Ovary (tissue), 9 donors: ENCODE measurements around the gene DNAJC6. TPM values are rescaled to one million over a fixed set of nuclear protein-coding genes. Genes with fewer than 3 reads are reported as not detected.
"Not testable (repeated sequence)": the region's sequence is repeated elsewhere in the genome, so short reads cannot be mapped to it uniquely, and the experiment has no call there.

Source experiments
- DNase-seq, 5 donors: peaks; one replicate each; pipeline ENCODE4 v3.0.0-alpha.2; 2019 to 2020
- H3K27ac ChIP-seq, 2 donors: fragments of 200-600 bp; one replicate each; pipeline versions ENCODE4 v1.5.1 to v1.8.0; 2019 to 2022
- H3K27me3 ChIP-seq: fragments of 200-600 bp; one replicate; pipeline ENCODE4 v1.8.0; 2022
- H3K36me3 ChIP-seq: fragments of 200-600 bp; sonication (generic); one replicate; pipeline ENCODE4 v1.5.1; 2019
- H3K4me1 ChIP-seq: one replicate; pipeline ENCODE4 v1.8.1; 2013; ENCODE audit warnings: mild to moderate bottlenecking, moderate library complexity; ENCODE audit not compliant: insufficient read depth
- H3K4me3 ChIP-seq: fragments of 200-600 bp; sonication (generic); one replicate; pipeline ENCODE4 v1.5.1; 2017
- H3K9me3 ChIP-seq, 2 donors: fragments of 200-600 bp in 1 of 2; sonication (generic) in 1 of 2; one replicate each; pipeline versions ENCODE4 v1.5.1 to v1.8.1; 2013 to 2019; ENCODE audit warnings: mild to moderate bottlenecking in 1 of 2, moderate library complexity in 1 of 2
- EP300 ChIP-seq: sonication (generic); formaldehyde crosslinking; IDR thresholded peaks from one replicate; pipeline ENCODE4 v1.6.1; 2017; ENCODE audit warnings: antibody characterized with exemption
- POLR2A ChIP-seq: fragments of 450-650 bp; IDR thresholded peaks from one replicate; pipeline ENCODE4 v1.6.1; 2017; ENCODE audit warnings: antibody characterized with exemption, mild to moderate bottlenecking, moderate library complexity
- WGBS, 3 donors: extraction: QIAGEN DNeasy Blood & Tissue Kit in 1 of 3; methylation state at CpG; one replicate each; pipeline versions ENCODE4 v1.1.5 to v1.1.7; 2013 to 2017; 5-methylcytosine and 5-hydroxymethylcytosine counted together
- intact Hi-C, 4 donors: fragments of 100-400 bp; cut with DNase I; formaldehyde crosslinking; loops; one replicate each; pipeline versions ENCODE4 v1.11.0 to v1.15.1; 2022 to 2023
- polyA plus RNA-seq, 2 donors: library from polyadenylated mRNA; stranded (reverse); fragments of 200-250 nt in 1 of 2; fragments of 350-450 nt in 1 of 2; fragmentation: Illumina TruSeq in 1 of 2; extraction: RNeasy Lipid Tissue Mini Kit (QIAGEN cat#74804) in 1 of 2; gene quantifications; one replicate each; pipeline ENCODE4 v1.2.3, GENCODE V29; 2013 to 2014
- total RNA-seq, 7 donors: library from RNA; depleted of rRNA in 2 of 7; stranded (reverse); fragments of >200 nt in 2 of 7; fragmentation: NEBNext Ultra II Directional in 3 of 7; extraction: Animal tissue kit (Norgen Biotek cat#: 25700) in 3 of 7; gene quantifications; one replicate each; pipeline versions ENCODE4 v1.1.0 to v1.2.4, GENCODE V29; 2016 to 2023
- TF ChIP-seq, protein P1 (sequence below), 3 donors: fragments of 450-650 bp in 2 of 3; fragments of 200-600 bp in 1 of 3; IDR thresholded peaks; one replicate each; pipeline versions ENCODE4 v1.5.1 to v1.8.0; 2016 to 2022; ENCODE audit warnings: antibody characterized with exemption in 3 of 3, mild to moderate bottlenecking in 1 of 3
- donor health status: DM: no; HTN: no; CAD: no; lungs with moderate emphysema.
- donor health status: DM: no; HTN: no; CAD: no.
- donor health status: Bipolar disorder and iron deficiency.
- donor health status: DM: yes; HTN: yes; CAD: no.
- donor health status: DM: no; HTN: no; CAD: no.
- donor health status: DM: yes; HTN: yes; CAD: no.

The DNAJC6 gene
- total and polyA plus RNA-seq, 9 donors = 0.48 to 2.7 (median 1.5) TPM

DNA sequence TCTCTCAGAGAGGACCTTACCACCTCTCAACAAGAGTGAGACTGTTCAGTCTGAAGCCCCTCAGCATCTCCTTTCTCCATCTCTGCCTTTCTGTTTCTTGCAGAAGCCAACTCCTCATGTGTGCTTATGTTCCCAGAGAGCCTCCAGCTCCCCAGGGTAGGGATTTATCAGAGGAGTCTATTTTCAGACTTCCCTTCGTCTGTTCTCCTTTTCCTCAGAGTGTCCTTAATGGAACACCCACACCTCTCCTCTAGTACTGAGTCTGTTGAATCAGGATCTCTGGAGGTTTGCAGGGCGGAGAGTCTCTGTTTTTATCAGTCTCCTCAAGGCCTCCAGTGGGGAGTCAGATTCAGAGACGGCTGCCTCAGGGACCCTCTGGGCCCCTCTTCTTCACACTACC, 25.1 kb upstream of the DNAJC6 start:
- TF ChIP-seq POLR2A (no peak), EP300 (no peak)
- TF ChIP-seq, protein P1, sequence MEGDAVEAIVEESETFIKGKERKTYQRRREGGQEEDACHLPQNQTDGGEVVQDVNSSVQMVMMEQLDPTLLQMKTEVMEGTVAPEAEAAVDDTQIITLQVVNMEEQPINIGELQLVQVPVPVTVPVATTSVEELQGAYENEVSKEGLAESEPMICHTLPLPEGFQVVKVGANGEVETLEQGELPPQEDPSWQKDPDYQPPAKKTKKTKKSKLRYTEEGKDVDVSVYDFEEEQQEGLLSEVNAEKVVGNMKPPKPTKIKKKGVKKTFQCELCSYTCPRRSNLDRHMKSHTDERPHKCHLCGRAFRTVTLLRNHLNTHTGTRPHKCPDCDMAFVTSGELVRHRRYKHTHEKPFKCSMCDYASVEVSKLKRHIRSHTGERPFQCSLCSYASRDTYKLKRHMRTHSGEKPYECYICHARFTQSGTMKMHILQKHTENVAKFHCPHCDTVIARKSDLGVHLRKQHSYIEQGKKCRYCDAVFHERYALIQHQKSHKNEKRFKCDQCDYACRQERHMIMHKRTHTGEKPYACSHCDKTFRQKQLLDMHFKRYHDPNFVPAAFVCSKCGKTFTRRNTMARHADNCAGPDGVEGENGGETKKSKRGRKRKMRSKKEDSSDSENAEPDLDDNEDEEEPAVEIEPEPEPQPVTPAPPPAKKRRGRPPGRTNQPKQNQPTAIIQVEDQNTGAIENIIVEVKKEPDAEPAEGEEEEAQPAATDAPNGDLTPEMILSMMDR (IDR thresholded peaks at IDR 0.05) = no peak
- no peaks in the 10 kb centered on the region for H3K27me3 ChIP-seq
- no peaks in the 10 kb centered on the region for H3K9me3 ChIP-seq
- H3K4me3 ChIP-seq = no peak overlapping the region
- no peaks in the 10 kb centered on the region for H3K36me3 ChIP-seq
- 48 to 61% (median 55%) methylated on average over 3 of the region's 3 CpGs for WGBS, 3 donors
- no peak overlapping the region for H3K27ac ChIP-seq
- intact Hi-C loops = no loop called here
- no peaks in the 10 kb centered on the region for H3K4me1 ChIP-seq
- DNase-seq = no peak

DNA sequence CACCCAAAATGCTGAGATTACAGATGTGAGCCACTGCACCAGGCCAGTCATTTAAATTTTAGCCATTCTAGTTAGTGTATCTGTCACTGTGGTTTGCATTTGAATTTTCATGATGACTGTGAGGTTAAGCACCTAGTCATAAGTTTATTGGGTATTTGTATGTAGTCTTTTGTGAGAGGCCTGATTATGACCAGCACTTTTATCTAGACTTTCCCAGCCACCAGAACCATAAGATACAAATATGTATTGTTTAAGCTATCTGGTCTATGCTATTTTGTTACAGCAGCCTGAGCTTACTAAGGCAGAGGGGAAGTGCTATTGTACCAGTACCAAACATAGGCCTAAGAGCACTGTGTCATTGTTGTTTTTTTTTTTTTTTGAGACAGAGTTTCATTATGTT, 19.9 kb upstream of the DNAJC6 start:
- Histone ChIP-seq H3K27me3 (no peaks in the 10 kb centered on the region), H3K36me3 (no peaks in the 10 kb centered on the region), H3K4me3 (no peak overlapping the region), H3K27ac (no peak overlapping the region), H3K9me3 (no peaks in the 10 kb centered on the region), H3K4me1 (no peaks in the 10 kb centered on the region)
- TF ChIP-seq POLR2A (no peak), EP300 (no peak)
- TF ChIP-seq, protein P1 (IDR thresholded peaks at IDR 0.05) = no peak
- intact Hi-C loops = no loop called here
- DNase-seq = no peak

DNA sequence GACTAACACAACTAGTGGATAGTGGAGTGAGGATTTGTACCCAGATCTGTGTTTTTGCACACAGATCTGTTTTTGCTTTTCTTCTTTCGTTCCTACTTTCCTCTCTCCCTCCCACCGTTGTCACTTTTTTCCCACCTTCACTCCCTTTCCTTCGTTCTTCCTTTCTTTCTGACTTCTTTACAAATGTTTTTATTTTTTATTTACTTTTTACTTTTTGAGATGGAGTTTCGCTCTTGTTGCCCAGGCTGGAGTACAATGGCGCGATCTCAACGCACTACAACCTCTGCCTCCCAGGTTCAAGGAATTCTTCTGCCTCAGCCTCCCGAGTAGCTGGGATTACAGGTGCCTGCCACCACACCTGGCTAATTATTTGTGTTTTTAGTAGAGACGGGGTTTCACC, 17.5 kb upstream of the DNAJC6 start:
- H3K36me3 ChIP-seq, H3K4me3 ChIP-seq, DNase-seq, H3K4me1 ChIP-seq, H3K27me3 ChIP-seq, intact Hi-C loops, H3K27ac ChIP-seq, H3K9me3 ChIP-seq: not testable (repeated sequence)
- WGBS, 3 donors = 83 to 85% (median 84%) methylated on average over 9 of the region's 9 CpGs

GRCh38 chr1:65292861-65293593, 16.3 kb upstream of the DNAJC6 start:
- intact Hi-C loops = no loop called here
- no peaks in the 10 kb centered on the region for H3K4me1 ChIP-seq
- no peak for TF ChIP-seq EP300
- TF ChIP-seq, protein P1 (IDR thresholded peaks at IDR 0.05) = no peak
- TF ChIP-seq POLR2A = no peak
- no peak overlapping the region for H3K4me3 ChIP-seq
- no peak overlapping the region for H3K27ac ChIP-seq
- WGBS, 3 donors = 70 to 85% (median 79%) methylated on average over 2 of the region's 2 CpGs
- H3K36me3 ChIP-seq = no peaks in the 10 kb centered on the region
- H3K27me3 ChIP-seq = no peaks in the 10 kb centered on the region
- DNase-seq = no peak
- no peaks in the 10 kb centered on the region for H3K9me3 ChIP-seq

GRCh38 chr1:65297706-65298105, 11.6 kb upstream of the DNAJC6 start:
- H3K4me1 ChIP-seq = no peaks in the 10 kb centered on the region
- no peaks in the 10 kb centered on the region for H3K27me3 ChIP-seq
- no peaks in the 10 kb centered on the region for H3K9me3 ChIP-seq
- no peak for TF ChIP-seq POLR2A
- no peak for TF ChIP-seq EP300
- TF ChIP-seq, protein P1 (IDR thresholded peaks at IDR 0.05) = no peak
- H3K27ac ChIP-seq = no peak overlapping the region
- H3K4me3 ChIP-seq = no peak overlapping the region
- no peaks in the 10 kb centered on the region for H3K36me3 ChIP-seq
- DNase-seq = no peak
- intact Hi-C loops = no loop called here
- 38 to 48% (median 45%) methylated on average over 4 of the region's 4 CpGs for WGBS, 3 donors
